KBM-7 (cell line): ENCODE data around the gene VWA2.

ENCODE experiments used
- DNase-seq: peaks from one replicate; pipeline ENCODE4 v3.0.0-alpha.2; 2015
- in situ Hi-C: fragments of 300-500 bp; cut with MboI; formaldehyde crosslinking; loops from 2 replicates; pipeline ENCODE4 v1.14.3; 2020; ENCODE audit warnings: low sequenced_read_pairs, low pct_unique_long_range_greater_than_20kb, mixed read lengths

Gene VWA2

DNA sequence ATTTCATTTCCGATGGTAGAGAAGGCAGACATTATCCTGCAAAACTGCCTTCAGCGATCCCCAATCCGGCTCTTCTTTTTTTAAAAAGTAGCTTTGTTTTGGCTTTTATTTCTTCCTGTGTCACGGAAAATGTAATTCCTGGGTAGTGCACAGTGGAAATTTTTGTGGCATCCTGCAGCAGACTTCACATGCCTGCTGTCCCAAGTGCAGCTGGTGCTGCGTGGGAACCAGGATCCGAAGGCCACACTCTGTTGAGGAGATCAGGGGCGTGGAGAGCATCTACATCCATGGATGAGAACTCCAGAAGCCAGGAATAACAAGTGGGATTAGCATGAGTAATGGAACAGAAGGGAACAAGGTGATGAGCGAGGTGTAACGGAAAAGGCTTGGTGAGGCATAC lies 4.6 kb downstream of the VWA2 start:
- in situ Hi-C loops = no loop called here
- DNase-seq = no peak

- in situ Hi-C loops = no loop called here
- DNase-seq = no peak
Observed at GRCh38 chr10:114244126-114244525, 5.1 kb downstream of the VWA2 start.

GRCh38 chr10:114245121-114245791 lies 6.2 kb downstream of the VWA2 start:
- DNase-seq = no peak
- in situ Hi-C loops = no loop called here

GRCh38 chr10:114246679-114247305 lies 7.7 kb downstream of the VWA2 start:
- in situ Hi-C loops = no loop called here
- no peak for DNase-seq

DNA sequence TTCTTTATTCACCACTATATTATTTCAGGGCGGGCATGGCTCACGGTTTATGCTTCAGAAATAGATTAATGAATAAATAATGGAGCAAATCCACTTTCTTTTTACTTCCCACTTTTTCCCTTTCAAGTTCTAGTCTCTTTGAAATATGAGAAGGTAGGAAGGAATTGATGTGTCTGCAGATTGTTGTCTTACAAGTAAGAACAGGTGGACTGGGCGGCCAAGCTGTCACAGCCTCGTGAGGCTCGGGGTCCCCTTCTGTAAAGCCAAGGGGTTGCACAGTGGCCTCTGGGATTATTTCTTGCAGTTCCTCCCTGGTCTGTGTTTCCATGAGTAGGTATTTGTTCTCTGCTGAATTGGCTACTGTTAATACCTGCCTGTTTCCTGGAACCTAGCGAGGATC lies 11.2 kb downstream of the VWA2 start:
- DNase-seq = no peak
- in situ Hi-C loops = no loop called here

- no peak for DNase-seq
- in situ Hi-C loops = no loop called here
Observed at GRCh38 chr10:114250716-114251115, 11.7 kb downstream of the VWA2 start.

GRCh38 chr10:114252092-114252491 lies 13.0 kb downstream of the VWA2 start:
- in situ Hi-C loops = no loop called here
- no peak for DNase-seq

DNA sequence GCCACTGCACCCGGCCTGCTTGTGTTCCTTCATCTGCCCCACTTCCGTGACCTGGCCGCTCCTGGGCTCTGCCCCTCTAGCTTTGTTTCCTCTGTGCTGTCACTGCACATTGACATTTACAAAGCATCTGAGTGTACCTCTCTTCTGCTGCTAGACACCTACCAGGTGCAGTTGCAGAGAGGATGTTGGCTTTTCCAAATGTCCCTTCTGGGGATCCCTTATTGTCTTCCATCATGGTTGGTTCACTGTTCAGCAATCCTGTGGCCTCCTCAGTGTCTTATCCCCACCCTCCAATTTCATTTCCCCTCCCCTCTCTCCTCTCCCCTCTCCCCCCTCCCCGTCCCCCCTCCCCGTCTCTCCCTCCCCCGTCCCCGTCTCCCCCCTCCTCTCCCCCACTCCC lies 13.8 kb downstream of the VWA2 start:
- in situ Hi-C loops = no loop called here
- no peak for DNase-seq

DNA sequence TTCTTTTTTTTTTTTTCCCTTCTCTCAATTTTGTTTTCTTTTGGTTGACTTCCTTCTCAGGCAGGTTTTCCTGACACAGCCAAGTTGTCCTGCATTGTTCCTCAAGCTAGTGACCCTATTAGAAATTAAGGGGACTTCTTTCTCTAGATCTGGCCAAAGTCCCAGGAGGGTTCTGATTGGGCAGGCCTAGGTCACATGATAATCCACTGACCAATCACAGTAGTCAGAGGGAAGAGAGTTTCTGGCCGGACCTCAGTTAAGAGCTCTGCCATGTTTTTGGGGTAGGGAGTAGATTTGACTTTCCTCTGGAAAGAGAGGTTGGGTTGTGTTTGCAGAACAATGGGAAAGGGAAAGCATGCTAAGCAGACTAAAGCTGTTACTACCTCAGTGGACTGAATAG lies 16.2 kb downstream of the VWA2 start:
- in situ Hi-C loops = no loop called here
- DNase-seq = no peak

- in situ Hi-C loops = no loop called here
Observed at GRCh38 chr10:114256008-114256765, 17.1 kb downstream of the VWA2 start.

GRCh38 chr10:114256822-114257221 lies 17.8 kb downstream of the VWA2 start:
- in situ Hi-C loops = no loop called here
- no peak for DNase-seq

More at GRCh38 chr10:114256008-114256765, 17.1 kb downstream of the VWA2 start:
- DNase-seq = no peak

- no peak for DNase-seq
- in situ Hi-C loops = no loop called here
Observed at GRCh38 chr10:114257498-114257897, 18.4 kb downstream of the VWA2 start.

DNA sequence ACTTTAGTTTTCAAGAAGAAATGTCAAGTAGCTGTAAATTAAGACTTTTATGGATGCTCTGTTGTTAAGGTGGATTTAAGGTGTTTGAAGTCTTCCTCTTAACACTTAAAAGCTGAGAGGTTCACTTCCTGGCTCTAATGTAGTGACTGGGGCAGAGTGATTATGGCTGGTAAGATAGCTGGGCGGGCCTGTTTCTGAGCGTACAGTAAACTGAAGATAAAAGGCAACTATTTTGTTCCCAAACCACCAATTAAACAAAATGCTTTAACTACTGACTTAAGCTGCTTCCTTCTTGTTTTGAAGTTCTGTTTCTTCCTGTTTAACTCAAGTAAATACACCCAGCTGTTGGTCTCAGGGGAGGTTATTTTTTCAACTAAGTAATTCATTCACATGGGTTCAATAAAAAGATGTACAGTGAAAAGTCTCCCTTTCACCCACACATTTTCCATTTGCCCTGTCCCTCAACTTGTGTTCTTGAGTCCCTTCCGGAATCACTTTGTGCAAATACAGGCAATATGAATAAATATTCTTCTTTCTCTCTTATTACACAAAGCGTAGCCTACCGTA lies 19.3 kb downstream of the VWA2 start:
- in situ Hi-C loops = no loop called here
- DNase-seq = no peak

- in situ Hi-C loops = no loop called here
- DNase-seq = no peak
Observed at GRCh38 chr10:114259824-114260223, 20.8 kb downstream of the VWA2 start.

- in situ Hi-C loops = no loop called here
- no peak for DNase-seq
Observed at GRCh38 chr10:114260366-114260765, 21.3 kb downstream of the VWA2 start.

- no peak for DNase-seq
- in situ Hi-C loops = no loop called here
Observed at GRCh38 chr10:114261076-114261475, 22.0 kb downstream of the VWA2 start.

DNA sequence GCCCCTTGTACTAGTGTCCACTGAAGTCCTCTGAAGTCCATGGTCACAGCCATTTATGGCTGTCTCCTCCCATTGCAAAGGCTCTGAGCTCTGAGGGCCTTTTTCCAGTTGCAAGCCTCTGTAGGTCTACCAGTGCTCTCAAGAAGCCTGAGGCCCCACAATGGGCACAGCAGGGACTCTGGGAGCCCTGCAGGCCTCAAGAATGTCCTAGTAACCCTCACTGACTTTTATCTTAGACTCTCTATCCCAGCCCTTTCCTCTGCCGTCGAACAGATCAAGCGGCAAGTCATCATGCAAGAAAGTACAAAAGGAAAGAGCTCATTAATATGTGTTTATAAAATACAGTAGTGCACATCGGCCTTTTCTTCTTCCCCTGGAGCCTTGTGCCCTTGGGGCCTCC lies 23.4 kb downstream of the VWA2 start:
- in situ Hi-C loops = no loop called here

GRCh38 chr10:114265392-114266053 lies 26.5 kb downstream of the VWA2 start:
- in situ Hi-C loops = no loop called here
- no peak for DNase-seq

More for the DNA sequence above, 23.4 kb downstream of the VWA2 start:
- no peak for DNase-seq

GRCh38 chr10:114266521-114266920 lies 27.5 kb downstream of the VWA2 start:
- DNase-seq = no peak
- in situ Hi-C loops = no loop called here
